HG02798 (cell line): ENCODE data around the gene USF3.
A peak's percentile ranks its signal among the peaks of the same experiment; 100 is the strongest.

Experiments used
- ATAC-seq: cut with Tn5 transposase; IDR thresholded peaks from one replicate; pipeline ENCODE4 v1.9.1; 2021; ENCODE audit warnings: mild to moderate bottlenecking; ENCODE audit not compliant: unreplicated experiment, poor library complexity

Gene USF3

DNA sequence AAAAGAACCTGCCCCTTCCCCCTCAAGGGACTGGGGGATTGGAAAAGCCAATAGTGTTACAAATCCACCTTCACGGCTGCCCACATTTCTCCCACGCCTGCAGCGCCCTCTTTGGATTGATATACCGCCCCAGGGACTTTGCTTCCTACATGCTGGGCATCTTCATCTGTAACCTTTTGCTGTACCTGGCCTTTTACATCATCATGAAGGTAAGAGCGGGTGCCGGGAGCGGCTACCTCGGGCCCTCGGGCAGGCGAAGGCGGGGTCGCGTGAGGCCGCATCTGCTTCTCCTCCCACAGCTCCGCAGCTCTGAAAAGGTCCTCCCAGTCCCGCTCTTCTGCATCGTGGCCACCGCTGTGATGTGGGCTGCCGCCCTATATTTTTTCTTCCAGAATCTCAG is 73.1 kb downstream of the USF3 start:
- ATAC-seq, result no peak

DNA sequence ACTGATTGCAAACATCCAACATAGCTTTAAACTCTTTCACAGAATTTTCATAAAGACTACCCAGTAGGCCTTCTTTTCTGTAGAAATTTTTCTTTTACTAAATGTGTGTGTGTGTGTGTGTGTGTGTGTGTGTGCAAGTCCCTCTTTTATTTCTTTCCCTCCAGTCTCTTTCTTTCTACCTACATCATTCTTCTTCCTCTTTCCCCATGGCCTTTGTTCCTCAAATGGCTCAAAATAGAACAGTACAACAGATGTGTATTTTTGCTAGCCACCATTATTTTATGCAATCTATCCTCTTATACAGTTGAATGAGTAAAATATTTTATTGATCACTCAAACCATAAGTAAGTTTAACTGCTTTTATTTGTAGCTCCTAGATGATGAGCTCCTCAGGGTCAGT is 76.4 kb downstream of the USF3 start:
- ATAC-seq, result no peak

DNA sequence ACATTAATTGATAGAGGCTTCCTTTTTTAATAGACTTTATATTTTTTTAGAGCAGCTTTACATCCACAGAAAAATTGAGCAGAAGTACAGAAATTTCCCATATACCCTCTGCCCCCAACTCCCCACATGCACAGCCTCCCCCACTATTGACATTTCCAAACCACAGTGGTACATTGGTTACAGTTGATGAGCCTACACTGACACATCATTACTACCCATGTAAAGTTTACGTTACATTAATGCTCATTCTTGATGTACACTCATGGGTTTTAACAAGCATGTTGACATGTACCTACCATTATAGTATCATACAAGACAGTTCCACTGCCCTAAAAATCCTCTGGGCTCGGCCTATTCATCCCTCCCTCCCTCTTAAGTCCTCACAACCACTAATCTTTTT is 78.7 kb downstream of the USF3 start:
- no peak for ATAC-seq

DNA sequence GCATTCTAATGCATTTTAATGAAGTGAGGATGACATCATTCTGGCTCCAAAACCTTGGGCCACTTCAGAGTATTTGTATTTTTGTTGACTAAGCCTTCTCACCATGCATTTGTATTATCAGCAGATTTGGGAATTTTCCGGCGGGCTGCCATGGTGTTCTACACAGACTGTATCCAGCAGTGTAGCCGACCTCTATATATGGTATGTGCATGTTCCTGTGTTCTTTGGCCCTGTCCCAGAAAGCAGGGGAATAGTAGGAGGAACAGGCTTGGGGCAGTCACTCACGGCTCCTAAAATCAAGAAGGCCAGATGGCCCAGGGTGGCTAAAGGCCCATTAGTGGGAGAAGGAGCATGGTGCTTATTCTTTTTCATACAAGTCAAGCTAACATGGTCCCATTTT is 80.5 kb downstream of the USF3 start:
- ATAC-seq, result no peak

DNA sequence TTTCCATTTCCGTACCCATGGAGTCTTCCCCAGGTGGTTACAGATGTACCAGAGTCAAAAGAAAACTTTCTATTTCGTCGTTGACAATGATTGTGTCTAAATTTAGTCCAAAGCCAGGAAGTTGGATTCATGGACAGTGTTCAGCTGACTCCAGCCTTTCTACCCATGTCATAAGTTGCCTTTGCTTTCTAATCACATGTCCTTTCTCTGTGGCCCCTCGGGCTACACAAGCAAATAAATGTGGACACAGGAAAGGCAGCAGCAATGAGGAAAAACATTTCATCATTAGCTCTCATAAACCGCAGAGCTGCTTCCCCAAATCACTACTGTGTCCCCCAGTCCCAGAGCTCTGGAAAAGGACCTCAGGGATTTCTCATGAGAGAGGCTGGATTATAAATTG is 82.0 kb downstream of the USF3 start:
- ATAC-seq, result no peak

DNA sequence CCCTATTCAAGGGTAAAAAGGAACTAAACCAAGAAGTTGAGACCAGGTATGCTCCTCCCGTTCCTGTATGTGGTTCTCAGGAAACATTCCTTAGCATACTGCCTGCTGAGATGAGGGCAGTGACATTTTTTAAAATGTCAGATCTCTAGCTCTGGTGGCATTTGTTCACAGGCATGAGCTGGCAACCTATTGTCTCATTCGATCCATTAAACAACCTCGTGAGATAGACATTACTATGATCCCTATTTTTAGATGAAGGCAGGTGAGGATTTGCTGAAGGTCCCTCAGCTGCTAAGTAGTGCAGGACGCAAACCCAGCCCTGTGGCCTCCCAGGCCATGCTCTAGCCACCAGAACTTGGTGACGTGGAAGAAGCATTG is 89.2 kb downstream of the USF3 start:
- peak; percentile 19 for ATAC-seq

DNA sequence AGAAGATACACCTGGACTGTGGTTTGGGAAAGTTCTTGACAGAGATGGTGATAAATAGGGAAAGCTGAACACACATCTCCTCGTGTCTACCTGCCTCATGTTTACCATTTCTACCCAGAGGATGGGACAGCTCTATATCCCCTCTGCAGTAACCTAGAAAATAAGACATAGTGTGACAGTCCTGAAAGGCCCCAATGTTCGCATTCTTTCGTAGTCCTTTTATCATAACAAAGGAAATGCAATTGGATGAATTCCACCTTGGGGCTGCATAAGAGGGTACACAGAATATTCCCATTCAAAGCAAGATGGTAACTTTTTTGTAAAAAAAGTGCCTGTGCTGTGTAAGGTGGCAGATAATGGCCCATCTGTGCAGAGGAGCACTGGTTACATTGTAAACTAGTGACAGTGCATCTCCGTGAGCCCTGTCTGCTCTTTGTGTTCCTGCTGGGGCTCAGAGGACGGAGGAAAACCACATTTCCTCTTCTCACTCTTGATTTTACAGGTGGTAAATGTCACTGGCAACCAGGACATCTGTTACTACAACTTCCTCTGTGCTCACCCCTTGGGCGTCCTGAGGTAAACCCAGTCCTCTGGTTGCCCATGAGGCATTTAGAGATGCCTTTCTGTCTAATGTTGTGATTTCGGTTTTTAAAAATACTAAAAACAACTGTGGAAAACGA is 89.8 kb downstream of the USF3 start:
- peak; percentile 99 for ATAC-seq

DNA sequence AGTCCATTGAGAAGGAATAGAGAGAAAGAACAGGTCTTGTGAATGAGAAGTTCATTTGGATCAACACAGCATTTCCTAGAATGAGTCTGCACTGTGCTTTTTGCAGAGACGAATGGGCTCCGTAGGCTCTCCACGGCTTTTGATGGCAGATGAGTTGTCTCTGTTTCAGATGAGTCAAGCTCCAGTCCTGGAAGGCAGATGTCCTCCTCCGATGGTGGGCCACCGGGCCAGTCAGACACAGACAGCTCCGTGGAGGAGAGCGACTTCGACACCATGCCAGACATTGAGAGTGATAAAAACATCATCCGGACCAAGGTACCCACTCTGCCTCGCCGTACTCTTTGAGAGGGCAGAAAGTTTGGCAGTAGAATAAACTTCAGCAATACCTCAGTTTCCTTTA is 93.6 kb downstream of the USF3 start:
- no peak for ATAC-seq

DNA sequence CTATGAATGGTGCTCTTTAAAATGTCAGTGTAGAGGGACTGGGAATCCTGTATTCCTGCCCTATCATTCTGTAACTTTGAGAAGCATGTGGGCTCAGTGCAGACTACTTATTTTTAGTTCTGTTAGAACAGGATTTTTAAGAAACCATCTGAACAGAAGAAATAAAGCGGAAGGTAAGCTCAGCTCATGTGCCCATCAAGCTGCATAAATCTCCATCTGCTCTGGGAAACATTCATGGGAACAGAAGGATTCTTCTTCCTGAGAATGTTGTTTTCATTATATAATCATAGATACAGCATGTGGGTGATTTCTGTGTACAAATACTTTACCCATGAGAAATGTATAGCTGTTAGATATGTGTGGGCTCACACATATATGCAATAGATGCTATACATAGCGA is 94.2 kb downstream of the USF3 start:
- ATAC-seq, result no peak

DNA sequence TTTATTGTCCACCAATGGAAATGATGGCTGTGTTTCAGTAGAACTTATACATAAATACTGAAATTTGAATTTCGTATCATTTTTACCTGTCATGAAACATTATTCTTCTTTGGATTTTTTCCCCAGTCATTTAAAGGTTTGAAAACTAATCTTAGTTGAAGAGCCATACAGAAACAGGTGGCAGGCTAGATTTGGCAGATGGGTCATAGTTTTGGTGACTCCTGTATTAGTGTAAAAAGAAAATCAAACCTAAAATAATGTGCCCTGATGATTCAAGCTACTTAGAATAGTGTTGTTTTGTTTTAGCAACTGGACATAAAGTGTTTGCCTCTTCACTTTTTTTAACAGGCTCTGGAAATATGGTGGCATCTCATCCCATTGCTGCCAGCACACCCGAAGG is 95.2 kb downstream of the USF3 start:
- ATAC-seq, result no peak

DNA sequence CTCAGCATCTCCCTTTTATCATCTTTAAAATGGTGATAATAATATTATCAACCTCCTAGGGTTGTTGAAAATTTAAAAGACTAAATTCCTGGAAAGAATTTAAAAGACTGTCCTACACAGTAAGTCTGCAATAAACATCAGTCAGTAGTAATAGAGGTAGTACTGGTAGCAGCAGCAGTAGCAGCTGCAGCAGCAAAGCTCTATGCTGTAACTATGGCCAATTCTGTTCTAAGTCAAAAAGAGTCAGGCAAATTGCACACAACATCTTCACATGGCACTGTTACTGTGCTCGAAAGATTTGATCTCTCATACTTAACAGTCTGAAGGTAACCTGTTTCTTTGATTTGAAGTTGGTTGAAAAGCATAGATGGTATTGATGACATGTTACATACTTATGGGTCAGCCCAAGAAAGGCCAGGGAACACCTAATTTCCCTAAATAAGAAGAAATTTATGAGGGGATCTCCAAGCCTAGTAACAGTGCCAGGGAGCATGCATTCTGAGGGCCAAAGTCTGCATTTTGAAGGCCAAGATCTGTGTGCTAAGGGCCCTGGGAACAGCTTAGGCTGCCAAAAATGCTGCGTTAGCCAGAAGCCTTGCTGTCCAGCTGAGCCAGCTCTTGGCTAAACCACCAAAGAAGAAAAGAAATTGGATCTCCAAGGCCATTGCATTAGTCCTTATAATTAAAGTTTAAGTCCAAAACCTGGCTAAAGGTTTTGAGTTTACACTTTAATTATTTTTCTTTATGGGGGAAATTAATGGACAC is 95.8 kb downstream of the USF3 start:
- no peak for ATAC-seq
